Right lobe of liver (tissue), 6 donors: Measurements from ENCODE around the gene DDX60. TPM values are rescaled to one million over a fixed set of nuclear protein-coding genes. Genes with fewer than 3 reads are reported as not detected.

ENCODE experiments used
- ATAC-seq, 4 donors: fragments of 200-7000 bp; cut with Tn5 transposase; one replicate each; pipeline ENCODE4 v1.9.1; 2020; ENCODE audit warnings: mild to moderate bottlenecking in 4 of 4, moderate library complexity in 4 of 4
- DNase-seq, 3 donors: peaks; one replicate each; pipeline ENCODE4 v3.0.0-alpha.2; 2020
- H3K27ac ChIP-seq, 3 donors: fragments of 200-600 bp; one replicate each; pipeline ENCODE4 v1.8.0; 2022
- H3K27me3 ChIP-seq, 2 donors: fragments of 200-600 bp; one replicate each; pipeline ENCODE4 v1.8.0; 2022
- H3K36me3 ChIP-seq, 4 donors: fragments of 200-600 bp; sonication (generic) in 1 of 4; one replicate each; pipeline versions ENCODE4 v1.5.1 to v1.8.0; 2017 to 2022; ENCODE audit warnings: control low read depth in 1 of 4
- H3K4me1 ChIP-seq, 4 donors: fragments of 200-600 bp; sonication (generic) in 1 of 4; one replicate each; pipeline versions ENCODE4 v1.5.1 to v1.8.0; 2017 to 2022; ENCODE audit warnings: control low read depth in 1 of 4
- H3K4me3 ChIP-seq, 3 donors: fragments of 200-600 bp; one replicate each; pipeline ENCODE4 v1.8.0; 2022
- H3K9me3 ChIP-seq, 4 donors: fragments of 200-600 bp; sonication (generic) in 1 of 4; one replicate each; pipeline versions ENCODE4 v1.5.1 to v1.8.0; 2017 to 2022; ENCODE audit warnings: control low read depth in 1 of 4
- POLR2A ChIP-seq: fragments of 450-650 bp; IDR thresholded peaks from one replicate; pipeline ENCODE4 v1.6.1; 2017; ENCODE audit warnings: antibody characterized with exemption, mild to moderate bottlenecking
- WGBS: methylation state at CpG from one replicate; pipeline ENCODE4 v1.1.6; 2018; ENCODE audit warnings: low coverage, low lambda C conversion rate; ENCODE audit not compliant: insufficient coverage; ENCODE audit errors: missing lambda C conversion rate; 5-methylcytosine and 5-hydroxymethylcytosine counted together
- intact Hi-C, 2 donors: fragments of 100-400 bp; cut with DNase I; formaldehyde crosslinking; loops; one replicate each; pipeline versions ENCODE4 v1.11.2 to v1.14.1; 2022
- total RNA-seq, 6 experiments: library from RNA; depleted of rRNA in 2 of 6; stranded (reverse); fragments of >200 nt in 2 of 6; fragmentation: NEBNext Ultra II Directional in 3 of 6; extraction: Animal tissue kit (Norgen Biotek cat#: 25700) in 3 of 6; gene quantifications; one replicate each; pipeline versions ENCODE4 v1.1.0 to v1.2.4, GENCODE V29; 2016 to 2023
- TF ChIP-seq, protein P1 (sequence below), 4 donors: fragments of 200-600 bp in 3 of 4; fragments of 450-650 bp in 1 of 4; IDR thresholded peaks; one replicate each; pipeline versions ENCODE4 v1.5.1 to v1.8.0; 2016 to 2022; ENCODE audit warnings: antibody characterized with exemption in 4 of 4, mild to moderate bottlenecking in 2 of 4
- donor health status: DM: no; HTN: yes; CAD: no.
- donor health status: DM: no; HTN: no; CAD: no.
- donor health status: DM: no; HTN: no; CAD: no.
- donor health status: DM: no; HTN: yes; CAD: no.
- donor health status: DM: no; HTN: yes; CAD: no.

Gene DDX60
- total RNA-seq, 6 experiments from 2014 or later: 5.6 to 15.8 (median 10.6) TPM

GRCh38 chr4:168360271-168360670 lies 41.7 kb upstream of the DDX60 start:
- Histone ChIP-seq H3K4me1 (no peaks in the 10 kb centered on the region), H3K36me3 (peaks cover 0 to 7% (median 0%) of the 10 kb centered on the region in 4 donors), H3K9me3 (no peaks in the 10 kb centered on the region), H3K27ac (no peak overlapping the region), H3K27me3 (no peaks in the 10 kb centered on the region), H3K4me3 (no peak overlapping the region)
- intact Hi-C loops: no loop called here
- no peak for DNase-seq
- TF ChIP-seq POLR2A: no peak
- TF ChIP-seq, protein P1, sequence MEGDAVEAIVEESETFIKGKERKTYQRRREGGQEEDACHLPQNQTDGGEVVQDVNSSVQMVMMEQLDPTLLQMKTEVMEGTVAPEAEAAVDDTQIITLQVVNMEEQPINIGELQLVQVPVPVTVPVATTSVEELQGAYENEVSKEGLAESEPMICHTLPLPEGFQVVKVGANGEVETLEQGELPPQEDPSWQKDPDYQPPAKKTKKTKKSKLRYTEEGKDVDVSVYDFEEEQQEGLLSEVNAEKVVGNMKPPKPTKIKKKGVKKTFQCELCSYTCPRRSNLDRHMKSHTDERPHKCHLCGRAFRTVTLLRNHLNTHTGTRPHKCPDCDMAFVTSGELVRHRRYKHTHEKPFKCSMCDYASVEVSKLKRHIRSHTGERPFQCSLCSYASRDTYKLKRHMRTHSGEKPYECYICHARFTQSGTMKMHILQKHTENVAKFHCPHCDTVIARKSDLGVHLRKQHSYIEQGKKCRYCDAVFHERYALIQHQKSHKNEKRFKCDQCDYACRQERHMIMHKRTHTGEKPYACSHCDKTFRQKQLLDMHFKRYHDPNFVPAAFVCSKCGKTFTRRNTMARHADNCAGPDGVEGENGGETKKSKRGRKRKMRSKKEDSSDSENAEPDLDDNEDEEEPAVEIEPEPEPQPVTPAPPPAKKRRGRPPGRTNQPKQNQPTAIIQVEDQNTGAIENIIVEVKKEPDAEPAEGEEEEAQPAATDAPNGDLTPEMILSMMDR (IDR thresholded peaks at IDR 0.05): no peak
- WGBS: 78% methylated on average over 2 of the region's 2 CpGs
- no peak for ATAC-seq

- Histone ChIP-seq H3K36me3 (peaks cover 0 to 7% (median 0%) of the 10 kb centered on the region in 4 donors), H3K4me1 (no peaks in the 10 kb centered on the region), H3K9me3 (no peaks in the 10 kb centered on the region), H3K27ac (no peak overlapping the region), H3K27me3 (no peaks in the 10 kb centered on the region), H3K4me3 (no peak overlapping the region)
- intact Hi-C loops: no loop called here
- TF ChIP-seq POLR2A: no peak
- TF ChIP-seq, protein P1 (IDR thresholded peaks at IDR 0.05): no peak
- ATAC-seq: no peak
- no peak for DNase-seq
- 64% methylated on average over 2 of the region's 2 CpGs for WGBS
Observed at GRCh38 chr4:168357941-168358340, 39.4 kb upstream of the DDX60 start.

- no peak for ATAC-seq
- Histone ChIP-seq H3K9me3 (no peaks in the 10 kb centered on the region), H3K4me1 (no peaks in the 10 kb centered on the region), H3K27ac (no peak overlapping the region), H3K4me3 (no peak overlapping the region), H3K27me3 (no peaks in the 10 kb centered on the region), H3K36me3 (no peaks in the 10 kb centered on the region)
- no peak for DNase-seq
- TF ChIP-seq, protein P1 (IDR thresholded peaks at IDR 0.05): no peak
- no peak for TF ChIP-seq POLR2A
- WGBS: 71% methylated on average over 1 of the region's 1 CpG
- intact Hi-C loops: no loop called here
Observed at GRCh38 chr4:168353746-168354145, 35.2 kb upstream of the DDX60 start.

- peaks cover 0 to 2% (median 0%) of the 10 kb centered on the region in 4 donors for H3K4me1 ChIP-seq
- H3K36me3 ChIP-seq: no peaks in the 10 kb centered on the region
- TF ChIP-seq, protein P1 (IDR thresholded peaks at IDR 0.05): no peak
- no peak for TF ChIP-seq POLR2A
- H3K27me3 ChIP-seq: no peaks in the 10 kb centered on the region
- no peak overlapping the region for H3K27ac ChIP-seq
- intact Hi-C loops: no loop called here
- ATAC-seq: no peak
- DNase-seq: no peak
- 73% methylated on average over 3 of the region's 3 CpGs for WGBS
- H3K4me3 ChIP-seq: no peak overlapping the region
- no peaks in the 10 kb centered on the region for H3K9me3 ChIP-seq
Observed at GRCh38 chr4:168337550-168337940, 19.0 kb upstream of the DDX60 start.
